HEK293 (cell line): Measurements from ENCODE around the gene ANKZF1.
A peak's percentile ranks its signal among the peaks of the same experiment; 100 is the strongest.

Experiments
- CTCF ChIA-PET: fragments of 350-600 bp; formaldehyde crosslinking; extraction: SDS; loops from one replicate; lab custom pipeline; 2021; ENCODE audit warnings: antibody characterized with exemption; lab: Yijun Ruan, JAX
- POLR2A ChIA-PET: fragments of 300-600 bp; formaldehyde crosslinking; extraction: SDS; loops from one replicate; lab custom pipeline; 2020; ENCODE audit warnings: antibody characterized with exemption, inconsistent platforms; lab: Yijun Ruan, JAX
- H3K27ac ChIP-seq: fragments of 200-500 bp; sonication (Bioruptor generic); 2 replicates; pipeline ENCODE4 v1.5.1; 2014; ENCODE audit warnings: low read depth, low read length, control low read depth, inconsistent platforms; ENCODE audit errors: extremely low read depth
- H3K36me3 ChIP-seq, 2 experiments: fragments of 200-500 bp in 1 of 2; sonication (Bioruptor generic) in 1 of 2; 1 replicate in 1 of 2; 2 replicates in 1 of 2; pipeline ENCODE4 v1.5.1; 2014 to 2017; ENCODE audit warnings: inconsistent platforms in 2 of 2, low read length in 2 of 2; ENCODE audit not compliant: control insufficient read depth in 2 of 2, insufficient read depth in 1 of 2
- H3K4me1 ChIP-seq: fragments of 200-500 bp; sonication (Bioruptor generic); 2 replicates; pipeline ENCODE4 v1.5.1; 2014; ENCODE audit warnings: mild to moderate bottlenecking, low read length, inconsistent platforms; ENCODE audit not compliant: control insufficient read depth, insufficient read depth
- H3K4me3 ChIP-seq: 2 replicates; pipeline ENCODE4 v1.5.1; 2011; ENCODE audit warnings: low read depth, mild to moderate bottlenecking, control low read depth, low read length, moderate library complexity
- H3K9me3 ChIP-seq: fragments of 200-500 bp; sonication (Bioruptor generic); 2 replicates; pipeline ENCODE4 v1.5.1; 2014; ENCODE audit warnings: low read depth, low read length, inconsistent platforms; ENCODE audit not compliant: control insufficient read depth, insufficient read depth
- ATF2 ChIP-seq: fragments of 450-650 bp; formaldehyde crosslinking; IDR thresholded peaks from 2 replicates; pipeline ENCODE4 v1.5.1; 2016; ENCODE audit warnings: missing biosample characterization, missing genetic modification characterization, low read depth
- FEZF1 ChIP-seq: fragments of 450-650 bp; formaldehyde crosslinking; IDR thresholded peaks from 2 replicates; pipeline ENCODE4 v1.5.1; 2016; ENCODE audit warnings: missing biosample characterization, missing genetic modification characterization
- GLIS1 ChIP-seq: fragments of 450-650 bp; formaldehyde crosslinking; IDR thresholded peaks from 2 replicates; pipeline ENCODE4 v1.5.1; 2016; ENCODE audit warnings: missing biosample characterization, missing genetic modification characterization
- HIC1 ChIP-seq: fragments of 450-650 bp; formaldehyde crosslinking; IDR thresholded peaks from 2 replicates; pipeline ENCODE4 v1.5.1; 2016; ENCODE audit warnings: missing biosample characterization, missing genetic modification characterization
- OSR2 ChIP-seq: fragments of 450-650 bp; formaldehyde crosslinking; IDR thresholded peaks from 2 replicates; pipeline ENCODE4 v1.5.1; 2016; ENCODE audit warnings: missing biosample characterization, missing genetic modification characterization
- PRDM1 ChIP-seq: fragments of 450-650 bp; formaldehyde crosslinking; IDR thresholded peaks from 2 replicates; pipeline ENCODE4; 2016; ENCODE audit warnings: missing biosample characterization, missing genetic modification characterization
- SP2 ChIP-seq: fragments of 450-650 bp; formaldehyde crosslinking; IDR thresholded peaks from 2 replicates; pipeline ENCODE4 v1.5.1; 2016; ENCODE audit warnings: missing biosample characterization, missing genetic modification characterization
- SP3 ChIP-seq: fragments of 450-650 bp; formaldehyde crosslinking; IDR thresholded peaks from 2 replicates; pipeline ENCODE4 v1.5.1; 2016; ENCODE audit warnings: missing biosample characterization, missing genetic modification characterization
- SP7 ChIP-seq: fragments of 450-650 bp; formaldehyde crosslinking; IDR thresholded peaks from 2 replicates; pipeline ENCODE4 v1.5.1; 2016; ENCODE audit warnings: missing biosample characterization, missing genetic modification characterization
- TCF7L2 ChIP-seq: IDR thresholded peaks from 2 replicates; pipeline ENCODE4 v1.6.1; 2011; ENCODE audit warnings: low read depth, mild to moderate bottlenecking, inconsistent platforms, low read length, moderate library complexity, borderline replicate concordance
- WT1 ChIP-seq: fragments of 450-650 bp; formaldehyde crosslinking; IDR thresholded peaks from 2 replicates; pipeline ENCODE4 v1.5.1; 2016; ENCODE audit warnings: missing biosample characterization, missing genetic modification characterization
- ZEB2 ChIP-seq: fragments of 450-650 bp; formaldehyde crosslinking; IDR thresholded peaks from 2 replicates; pipeline ENCODE4 v1.5.1; 2016; ENCODE audit warnings: missing biosample characterization, missing genetic modification characterization
- ZNF114 ChIP-seq: fragments of 450-650 bp; formaldehyde crosslinking; IDR thresholded peaks from 2 replicates; pipeline ENCODE4 v1.5.0; 2017; ENCODE audit warnings: missing biosample characterization, missing genetic modification characterization
- ZNF175 ChIP-seq: fragments of 450-650 bp; formaldehyde crosslinking; IDR thresholded peaks from 2 replicates; pipeline ENCODE4 v1.5.1; 2016; ENCODE audit warnings: missing biosample characterization, missing genetic modification characterization
- ZNF2 ChIP-seq: fragments of 450-650 bp; formaldehyde crosslinking; IDR thresholded peaks from 2 replicates; pipeline ENCODE4 v1.5.1; 2016; ENCODE audit warnings: missing biosample characterization, missing genetic modification characterization
- ZNF335 ChIP-seq: fragments of 450-650 bp; formaldehyde crosslinking; conservative IDR thresholded peaks from 2 replicates; pipeline ENCODE4 v1.5.1; 2016; ENCODE audit warnings: missing biosample characterization, missing genetic modification characterization
- ZNF449 ChIP-seq: fragments of 450-650 bp; formaldehyde crosslinking; IDR thresholded peaks from 2 replicates; pipeline ENCODE4 v1.5.1; 2017; ENCODE audit warnings: missing biosample characterization, mild to moderate bottlenecking, missing genetic modification characterization, moderate library complexity
- ZNF530 ChIP-seq: fragments of 450-650 bp; formaldehyde crosslinking; IDR thresholded peaks from 2 replicates; pipeline ENCODE4 v1.5.1; 2016; ENCODE audit warnings: low read depth, missing biosample characterization, missing genetic modification characterization
- ZNF629 ChIP-seq: fragments of 450-650 bp; formaldehyde crosslinking; IDR thresholded peaks from 2 replicates; pipeline ENCODE4 v1.5.1; 2017; ENCODE audit warnings: missing biosample characterization, missing genetic modification characterization
- ZNF76 ChIP-seq: fragments of 450-650 bp; formaldehyde crosslinking; IDR thresholded peaks from 2 replicates; pipeline ENCODE4; 2016; ENCODE audit warnings: low read depth, missing biosample characterization, missing genetic modification characterization, borderline replicate concordance
- ZSCAN16 ChIP-seq: fragments of 450-650 bp; formaldehyde crosslinking; IDR thresholded peaks from 2 replicates; pipeline ENCODE4 v1.5.1; 2016; ENCODE audit warnings: missing biosample characterization, missing genetic modification characterization
- ZSCAN4 ChIP-seq: fragments of 450-650 bp; formaldehyde crosslinking; IDR thresholded peaks from 2 replicates; pipeline ENCODE4 v1.5.1; 2017; ENCODE audit warnings: missing biosample characterization, missing genetic modification characterization
- TF ChIP-seq, protein P1 (sequence below): fragments of 450-650 bp; formaldehyde crosslinking; IDR thresholded peaks from 2 replicates; pipeline ENCODE4 v1.5.1; 2016; ENCODE audit warnings: missing biosample characterization, missing genetic modification characterization
- TF ChIP-seq, protein P2 (sequence below): fragments of 450-650 bp; formaldehyde crosslinking; IDR thresholded peaks from 2 replicates; pipeline ENCODE4 v1.5.1; 2016; ENCODE audit warnings: missing biosample characterization, missing genetic modification characterization
- TF ChIP-seq, protein P3 (sequence below): fragments of 450-650 bp; formaldehyde crosslinking; IDR thresholded peaks from 2 replicates; pipeline ENCODE4 v1.5.1; 2016; ENCODE audit warnings: missing biosample characterization, missing genetic modification characterization

ANKZF1 gene

GRCh38 chr2:219249203-219249980 lies 19.8 kb downstream of the ANKZF1 start:
- H3K9me3 ChIP-seq = no peaks in the 10 kb centered on the region
- no peak overlapping the region; the same call in 1 of the 2 replicates for H3K27ac ChIP-seq
- no peak overlapping the region for H3K4me3 ChIP-seq
- H3K36me3 ChIP-seq = peaks cover 0 to 34% of the 10 kb centered on the region in 2 experiments; a peak in 1 of 3 replicates
- ChIA-PET CTCF (interaction anchor here (0.6 to 6.2 kb wide), 4 partner anchors 27 to 180 kb away, joined by 3 to 83 read pairs (median 21); partner anchors contain the start of gene DNAJB2), POLR2A (interaction anchor here (0.8 to 3.3 kb wide), 12 partner anchors 9 to 73 kb away, joined by 3 to 17 read pairs (median 4); partner anchors contain the start of genes ANKZF1, ATG9A, CNPPD1 and DNAJB2)
- peaks cover 10% of the 10 kb centered on the region for H3K4me1 ChIP-seq
- 0 out of 2 replicates have a peak, but pooled peaks have one; percentile 18 for TF ChIP-seq WT1 (tag by site-specific recombination)
- 0 out of 2 replicates have a peak, but pooled peaks have one; percentile 42 for TF ChIP-seq ZNF2 (tag by site-specific recombination)
- peak; percentile 64 for TF ChIP-seq OSR2 (tag by site-specific recombination)
- TF ChIP-seq SP3 (tag by site-specific recombination) = peak; percentile 27; the same call in 1 of the 2 replicates
- peak; percentile 38; the same call in 1 of the 2 replicates for TF ChIP-seq ZNF76 (tag by site-specific recombination)
- TF ChIP-seq, protein P1, sequence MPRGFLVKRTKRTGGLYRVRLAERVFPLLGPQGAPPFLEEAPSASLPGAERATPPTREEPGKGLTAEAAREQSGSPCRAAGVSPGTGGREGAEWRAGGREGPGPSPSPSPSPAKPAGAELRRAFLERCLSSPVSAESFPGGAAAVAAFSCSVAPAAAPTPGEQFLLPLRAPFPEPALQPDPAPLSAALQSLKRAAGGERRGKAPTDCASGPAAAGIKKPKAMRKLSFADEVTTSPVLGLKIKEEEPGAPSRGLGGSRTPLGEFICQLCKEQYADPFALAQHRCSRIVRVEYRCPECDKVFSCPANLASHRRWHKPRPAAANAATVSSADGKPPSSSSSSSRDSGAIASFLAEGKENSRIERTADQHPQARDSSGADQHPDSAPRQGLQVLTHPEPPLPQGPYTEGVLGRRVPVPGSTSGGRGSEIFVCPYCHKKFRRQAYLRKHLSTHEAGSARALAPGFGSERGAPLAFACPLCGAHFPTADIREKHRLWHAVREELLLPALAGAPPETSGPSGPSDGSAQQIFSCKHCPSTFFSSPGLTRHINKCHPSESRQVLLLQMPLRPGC = no peak
- no peak for TF ChIP-seq PRDM1 (tag by site-specific recombination)
- peak; percentile 64 for TF ChIP-seq ZNF335
- peak; percentile 93 for TF ChIP-seq ZSCAN16 (tag by site-specific recombination)
- no peak for TF ChIP-seq ZSCAN4 (tag by site-specific recombination)
- no peak for TF ChIP-seq ZNF114
- TF ChIP-seq ZEB2 = peak; percentile 34; the same call in 1 of the 2 replicates
- peak; percentile 98 for TF ChIP-seq ZNF530
- TF ChIP-seq, protein P2, sequence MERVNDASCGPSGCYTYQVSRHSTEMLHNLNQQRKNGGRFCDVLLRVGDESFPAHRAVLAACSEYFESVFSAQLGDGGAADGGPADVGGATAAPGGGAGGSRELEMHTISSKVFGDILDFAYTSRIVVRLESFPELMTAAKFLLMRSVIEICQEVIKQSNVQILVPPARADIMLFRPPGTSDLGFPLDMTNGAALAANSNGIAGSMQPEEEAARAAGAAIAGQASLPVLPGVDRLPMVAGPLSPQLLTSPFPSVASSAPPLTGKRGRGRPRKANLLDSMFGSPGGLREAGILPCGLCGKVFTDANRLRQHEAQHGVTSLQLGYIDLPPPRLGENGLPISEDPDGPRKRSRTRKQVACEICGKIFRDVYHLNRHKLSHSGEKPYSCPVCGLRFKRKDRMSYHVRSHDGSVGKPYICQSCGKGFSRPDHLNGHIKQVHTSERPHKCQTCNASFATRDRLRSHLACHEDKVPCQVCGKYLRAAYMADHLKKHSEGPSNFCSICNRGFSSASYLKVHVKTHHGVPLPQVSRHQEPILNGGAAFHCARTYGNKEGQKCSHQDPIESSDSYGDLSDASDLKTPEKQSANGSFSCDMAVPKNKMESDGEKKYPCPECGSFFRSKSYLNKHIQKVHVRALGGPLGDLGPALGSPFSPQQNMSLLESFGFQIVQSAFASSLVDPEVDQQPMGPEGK = peak; percentile 66
- peak; percentile 27; the same call in 1 of the 2 replicates for TF ChIP-seq SP2 (tag by site-specific recombination)
- TF ChIP-seq SP7 = peak; percentile 70
- TF ChIP-seq ATF2 (tag by site-specific recombination) = 0 out of 2 replicates have a peak, but pooled peaks have one; percentile 30
- TF ChIP-seq, protein P3, sequence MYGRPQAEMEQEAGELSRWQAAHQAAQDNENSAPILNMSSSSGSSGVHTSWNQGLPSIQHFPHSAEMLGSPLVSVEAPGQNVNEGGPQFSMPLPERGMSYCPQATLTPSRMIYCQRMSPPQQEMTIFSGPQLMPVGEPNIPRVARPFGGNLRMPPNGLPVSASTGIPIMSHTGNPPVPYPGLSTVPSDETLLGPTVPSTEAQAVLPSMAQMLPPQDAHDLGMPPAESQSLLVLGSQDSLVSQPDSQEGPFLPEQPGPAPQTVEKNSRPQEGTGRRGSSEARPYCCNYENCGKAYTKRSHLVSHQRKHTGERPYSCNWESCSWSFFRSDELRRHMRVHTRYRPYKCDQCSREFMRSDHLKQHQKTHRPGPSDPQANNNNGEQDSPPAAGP (tag by site-specific recombination) = peak; percentile 71; the same call in 1 of the 2 replicates
- peak; percentile 86 for TF ChIP-seq FEZF1
- TF ChIP-seq ZNF175 = no peak
- peak; percentile 95 for TF ChIP-seq ZNF629
- no peak; the same call in 1 of the 2 replicates for TF ChIP-seq ZNF449 (tag by site-specific recombination)
- no peak for TF ChIP-seq TCF7L2
- TF ChIP-seq HIC1 = no peak
- peak; percentile 27; the same call in 1 of the 2 replicates for TF ChIP-seq GLIS1 (tag by site-specific recombination)
